H1 (cell line): ENCODE measurements around the gene USP24. TPM values are rescaled to one million over a fixed set of nuclear protein-coding genes. Genes with fewer than 3 reads are reported as not detected.

ENCODE experiments used
- BACH1 ChIP-seq: IDR thresholded peaks from 2 replicates; pipeline ENCODE4 v1.6.1; 2012; ENCODE audit warnings: low read length, improper control_type of control experiment
- CHD2 ChIP-seq: IDR thresholded peaks from 2 replicates; pipeline ENCODE4 v1.6.1; 2012; ENCODE audit warnings: low read length, improper control_type of control experiment
- CTBP2 ChIP-seq: IDR thresholded peaks from 2 replicates; pipeline ENCODE4 v1.7.0; 2011; ENCODE audit warnings: borderline replicate concordance, mild to moderate bottlenecking, moderate library complexity, mixed read lengths, low read length; ENCODE audit not compliant: insufficient read depth, insufficient read length
- EP300 ChIP-seq, 2 experiments: IDR thresholded peaks; 1 replicate in 1 of 2; 2 replicates in 1 of 2; pipeline ENCODE4 v1.6.1; 2011 to 2012; ENCODE audit warnings: low read depth in 2 of 2, low read length in 2 of 2, mild to moderate bottlenecking in 2 of 2, borderline replicate concordance in 1 of 2, inconsistent platforms in 1 of 2, moderate library complexity in 1 of 2
- HDAC2 ChIP-seq, 2 experiments: fragments of 300-600 bp in 1 of 2; sonication (generic) in 1 of 2; IDR thresholded peaks; 2 replicates each; pipeline ENCODE4 v1.6.1; 2011 to 2012; ENCODE audit warnings: low read depth in 2 of 2, low read length in 2 of 2, mild to moderate bottlenecking in 2 of 2, moderate library complexity in 2 of 2, borderline replicate concordance in 1 of 2, inconsistent platforms in 1 of 2
- polyA plus RNA-seq, 7 experiments: library from polyadenylated mRNA; depleted of rRNA in 3 of 7; stranded (reverse) in 5 of 7; unstranded in 2 of 7; fragments of >200 nt in 5 of 7; fragments of 200-250 nt in 2 of 7; gene quantifications; 1 replicate in 5 of 7; 2 replicates in 1 of 7; 4 replicates in 1 of 7; pipeline versions ENCODE4 v1.2.1 to v1.2.3, GENCODE V29; 2011 to 2013; ENCODE audit warnings: missing spikeins in 2 of 7, mixed read lengths in 2 of 7
- total RNA-seq: library from RNA; stranded (reverse); fragmentation: NEBNext Ultra II Directional; extraction: Animal tissue kit (Norgen Biotek cat#: 25700); gene quantifications from 2 replicates; pipeline ENCODE4 v1.2.1, GENCODE V29; 2021

The USP24 gene
- total and polyA plus RNA-seq, 2 of the 8 experiments (the other 6 are each of a cell fraction or from before 2014, with no cell fraction given): 11.1 to 34.6 TPM

- TF ChIP-seq CTBP2 (no peak), EP300 (IDR thresholded peaks at IDR 0.05; ENCODE audit: borderline replicate concordance in 1 of 2, low read depth in 2 of 2, low read length in 2 of 2) (no peak), HDAC2 (IDR thresholded peaks at IDR 0.05; ENCODE audit: borderline replicate concordance in 1 of 2, low read depth in 2 of 2, low read length in 2 of 2) (no peak), BACH1 (no peak), CHD2 (no peak)
These were observed 126.8 kb downstream of the USP24 start (continued) for GRCh38 chr1:55088413-55088812.
